Measurements from ENCODE around the gene TMC2.

DNA sequence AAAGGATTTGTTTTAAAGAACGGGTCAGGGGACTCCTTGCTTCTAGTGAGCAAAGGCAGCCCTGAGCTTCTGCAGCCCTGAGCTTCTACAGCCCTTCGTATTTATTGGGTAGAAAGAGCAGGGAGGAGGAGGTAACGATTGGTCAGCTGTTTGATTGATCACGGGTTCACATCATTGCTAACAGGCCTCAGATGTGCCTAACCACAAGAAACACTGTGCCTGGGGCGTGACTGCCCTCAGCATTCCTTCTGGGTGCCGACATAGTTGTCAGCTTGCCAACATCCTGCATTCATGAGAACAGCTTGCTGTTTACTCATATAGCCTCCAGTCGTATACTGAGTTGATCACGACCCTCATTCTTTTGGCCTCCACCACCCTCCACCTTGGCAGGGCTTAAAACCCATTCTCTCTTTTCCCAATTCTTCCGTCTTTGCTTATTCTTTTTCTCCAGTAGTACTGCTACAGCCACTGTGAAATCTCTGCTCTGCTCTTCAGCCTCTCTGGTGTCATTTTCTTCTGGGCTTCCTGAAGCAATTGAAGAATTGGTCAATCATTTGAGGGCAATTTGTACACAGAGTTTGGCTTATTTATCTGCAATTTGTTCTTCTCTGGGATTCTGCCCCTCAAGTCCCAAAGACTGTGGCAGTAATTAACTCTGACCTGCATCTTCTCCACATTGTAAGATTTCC, 90.6 kb downstream of the TMC2 start:
- TF ChIP-seq POLR2A (IDR thresholded peaks at IDR 0.05; ENCODE audit: low read depth, low read length) (no peak), POLR2AphosphoS5 (IDR thresholded peaks at IDR 0.05; ENCODE audit: low read depth, low read length) (no peak), TAF1 (IDR thresholded peaks at IDR 0.05; ENCODE audit: borderline replicate concordance, low read depth, low read length) (no peak)
